ENCODE measurements around the gene SMIM35. TPM values are rescaled to one million over a fixed set of nuclear protein-coding genes. Genes with fewer than 3 reads are reported as not detected.

SMIM35 gene
- total RNA-seq, 4 donors from 2014 or later: not detected

DNA sequence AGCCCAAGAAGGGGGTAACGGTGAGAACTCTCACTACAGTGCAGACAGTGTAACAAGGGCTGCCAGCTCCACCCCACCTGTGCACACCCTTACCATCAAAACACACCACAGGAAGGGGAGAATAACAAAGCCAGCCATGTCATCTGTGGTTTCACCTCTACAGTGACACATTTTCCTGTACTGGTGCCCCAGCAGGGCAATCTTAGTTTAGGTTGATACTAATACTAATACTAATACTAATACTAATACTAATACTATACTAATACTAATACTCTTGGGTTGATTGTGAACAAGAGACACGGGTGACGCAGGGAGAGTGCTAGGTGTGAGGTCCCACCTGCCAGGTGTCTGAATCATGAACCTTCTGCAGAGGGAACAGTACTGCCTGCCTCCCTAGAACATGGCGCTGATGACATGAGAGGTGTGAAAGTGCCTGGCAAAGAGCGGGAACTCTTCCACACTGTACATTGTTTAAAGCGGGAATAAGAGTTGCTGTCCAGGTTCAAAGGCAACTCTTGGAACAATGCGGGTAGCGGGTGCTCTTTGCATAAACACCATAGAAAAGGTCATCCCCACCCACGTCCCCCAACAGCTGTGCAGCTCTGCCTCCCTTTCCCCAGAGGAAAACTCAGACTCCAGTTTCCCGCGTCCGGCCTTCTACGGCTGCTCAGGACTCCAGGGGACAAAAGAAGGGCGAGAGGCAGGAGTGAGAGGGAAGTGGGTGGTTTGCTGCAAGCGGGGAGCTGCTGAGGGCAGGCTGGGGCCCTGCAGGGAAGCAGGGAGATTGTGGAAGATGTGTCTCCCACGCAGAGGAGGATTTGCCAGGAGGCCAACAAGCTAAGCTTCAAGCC, 34.9 kb downstream of the SMIM35 start:
- intact Hi-C loops (cut with DNase I; ENCODE audit: low total_unique reads): loop anchor here (10.0 kb wide), 2 partner anchors 107 to 207 kb away; no protein-coding TSS in a partner anchor
- H3K4me3 ChIP-seq (ENCODE audit: low read depth, poor library complexity, severe bottlenecking): no peak overlapping the region
- TF ChIP-seq, protein P1, sequence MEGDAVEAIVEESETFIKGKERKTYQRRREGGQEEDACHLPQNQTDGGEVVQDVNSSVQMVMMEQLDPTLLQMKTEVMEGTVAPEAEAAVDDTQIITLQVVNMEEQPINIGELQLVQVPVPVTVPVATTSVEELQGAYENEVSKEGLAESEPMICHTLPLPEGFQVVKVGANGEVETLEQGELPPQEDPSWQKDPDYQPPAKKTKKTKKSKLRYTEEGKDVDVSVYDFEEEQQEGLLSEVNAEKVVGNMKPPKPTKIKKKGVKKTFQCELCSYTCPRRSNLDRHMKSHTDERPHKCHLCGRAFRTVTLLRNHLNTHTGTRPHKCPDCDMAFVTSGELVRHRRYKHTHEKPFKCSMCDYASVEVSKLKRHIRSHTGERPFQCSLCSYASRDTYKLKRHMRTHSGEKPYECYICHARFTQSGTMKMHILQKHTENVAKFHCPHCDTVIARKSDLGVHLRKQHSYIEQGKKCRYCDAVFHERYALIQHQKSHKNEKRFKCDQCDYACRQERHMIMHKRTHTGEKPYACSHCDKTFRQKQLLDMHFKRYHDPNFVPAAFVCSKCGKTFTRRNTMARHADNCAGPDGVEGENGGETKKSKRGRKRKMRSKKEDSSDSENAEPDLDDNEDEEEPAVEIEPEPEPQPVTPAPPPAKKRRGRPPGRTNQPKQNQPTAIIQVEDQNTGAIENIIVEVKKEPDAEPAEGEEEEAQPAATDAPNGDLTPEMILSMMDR (IDR thresholded peaks at IDR 0.05): no peak
- TF ChIP-seq POLR2A (IDR thresholded peaks at IDR 0.05): no peak
- WGBS, 2 donors: 85 to 86% methylated on average over 16 of the region's 16 CpGs
- peak in 1 of 2 donors; percentile 81 for DNase-seq (ENCODE audit: low spot score in 2 of 2)

DNA sequence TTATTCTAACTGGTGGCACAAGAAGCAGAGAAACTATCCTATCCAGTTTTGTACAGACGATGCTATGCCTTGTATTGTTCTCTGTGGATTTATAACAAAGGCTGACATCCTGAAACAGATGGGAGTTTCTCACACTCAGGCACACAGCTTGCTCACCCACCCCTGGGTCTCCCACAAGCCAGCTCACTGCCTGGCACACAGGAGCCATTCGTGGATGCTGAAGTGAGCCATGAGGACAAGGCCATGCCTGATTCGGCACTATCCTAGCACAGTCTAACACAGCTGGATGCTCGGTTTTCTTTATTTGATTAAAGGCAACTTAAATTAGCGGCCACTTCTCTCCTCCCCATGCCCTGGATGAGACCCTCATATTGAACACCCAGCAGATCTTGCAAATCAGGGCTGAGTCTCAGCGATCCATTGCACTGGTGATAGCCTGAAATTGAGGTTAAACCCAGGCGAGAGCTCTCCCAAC, 35.6 kb downstream of the SMIM35 start:
- WGBS, 2 donors: 72 to 82% methylated on average over 7 of the region's 7 CpGs
- no peak for TF ChIP-seq POLR2A (IDR thresholded peaks at IDR 0.05)
- TF ChIP-seq, protein P1 (IDR thresholded peaks at IDR 0.05): no peak
- intact Hi-C loops (cut with DNase I; ENCODE audit: low total_unique reads): loop anchor here (10.0 kb wide), 2 partner anchors 106 to 206 kb away; no protein-coding TSS in a partner anchor
- no peak overlapping the region for H3K4me3 ChIP-seq (ENCODE audit: low read depth, poor library complexity, severe bottlenecking)
- peak in 1 of 2 donors; percentile 62 for DNase-seq (ENCODE audit: low spot score in 2 of 2)

DNA sequence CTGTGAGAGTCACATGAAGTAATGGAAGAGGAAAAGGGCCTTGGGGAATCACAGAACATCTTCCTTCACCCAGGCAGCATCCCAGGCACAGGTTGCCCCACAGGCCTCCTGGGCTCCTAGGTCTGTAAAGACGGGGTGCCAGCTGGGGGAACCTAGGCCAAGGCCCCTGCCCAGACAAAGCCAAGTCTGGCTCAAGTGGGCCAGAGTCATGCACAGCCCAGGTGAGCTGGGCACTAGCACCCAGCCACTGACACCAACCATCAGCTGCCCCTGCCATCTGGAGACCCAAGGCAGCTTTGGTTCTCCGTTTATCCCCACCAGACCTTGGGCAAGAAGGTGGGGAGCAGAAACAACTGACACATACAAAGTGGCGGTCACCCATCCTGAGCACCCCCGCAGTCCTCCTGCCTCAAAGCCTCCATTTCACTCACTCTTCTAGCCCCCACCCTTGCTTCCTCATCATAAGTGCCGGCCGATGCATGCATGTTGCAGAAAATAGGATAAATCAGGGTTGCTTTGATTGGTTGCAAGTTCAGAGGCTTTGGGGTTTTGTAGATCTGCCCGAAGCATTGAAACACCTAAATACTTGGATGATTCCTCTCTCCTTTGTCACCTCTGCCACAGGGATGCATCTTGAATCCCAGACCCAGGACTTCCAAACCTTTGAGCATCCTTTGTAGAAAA, 36.4 kb downstream of the SMIM35 start:
- DNase-seq (ENCODE audit: low spot score in 2 of 2): peak in 1 of 2 donors; percentile 59
- WGBS, 2 donors: 91 to 95% methylated on average over 7 of the region's 7 CpGs
- no peak overlapping the region for H3K4me3 ChIP-seq (ENCODE audit: low read depth, poor library complexity, severe bottlenecking)
- intact Hi-C loops (cut with DNase I; ENCODE audit: low total_unique reads): loop anchor here (10.0 kb wide), 2 partner anchors 106 to 206 kb away; no protein-coding TSS in a partner anchor
- no peak for TF ChIP-seq POLR2A (IDR thresholded peaks at IDR 0.05)
- TF ChIP-seq, protein P1 (IDR thresholded peaks at IDR 0.05): no peak

DNA sequence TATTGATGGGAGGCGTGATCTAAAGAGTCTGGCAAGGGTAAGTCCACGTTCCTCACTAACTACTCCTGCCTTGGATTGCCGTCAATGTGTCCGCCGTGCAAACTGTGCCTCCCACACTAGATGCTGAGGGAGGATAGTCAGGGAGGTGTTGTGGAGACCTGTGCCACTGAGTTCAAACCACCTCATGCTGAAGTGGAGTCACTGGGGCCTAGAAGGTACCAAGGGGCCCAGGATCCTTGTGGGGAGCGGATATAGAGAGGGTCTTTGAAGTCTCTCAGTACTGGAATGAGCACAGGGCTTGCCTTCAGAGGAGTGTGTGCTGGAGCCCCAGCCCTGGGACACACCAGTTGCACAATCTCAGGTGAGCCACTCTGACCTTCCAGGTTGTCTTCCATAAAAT, 37.0 kb downstream of the SMIM35 start:
- intact Hi-C loops (cut with DNase I; ENCODE audit: low total_unique reads): loop anchor here (10.0 kb wide), 3 partner anchors 105 to 225 kb away; partner anchors contain the start of gene FXYD2

More for the DNA sequence above, 37.0 kb downstream of the SMIM35 start:
- 94 to 96% methylated on average over 6 of the region's 6 CpGs for WGBS, 2 donors
- TF ChIP-seq, protein P1 (IDR thresholded peaks at IDR 0.05): no peak
- TF ChIP-seq POLR2A (IDR thresholded peaks at IDR 0.05): no peak
- peak in 1 of 2 donors; percentile 59 for DNase-seq (ENCODE audit: low spot score in 2 of 2)
- no peak overlapping the region for H3K4me3 ChIP-seq (ENCODE audit: low read depth, poor library complexity, severe bottlenecking)
